Measurements from ENCODE around the gene CCNI.
A peak's percentile ranks its signal among the peaks of the same experiment; 100 is the strongest.

CCNI gene

GRCh38 chr4:77117721-77118120 is 41.9 kb upstream of the CCNI start:
- no peak overlapping the region for H3K4me3 ChIP-seq (ENCODE audit: low read depth, low read length)
- DNase-seq (ENCODE audit: low read depth) = no peak
- TF ChIP-seq CTCF (conservative IDR thresholded peaks at IDR 0.05; ENCODE audit: low read depth, low read length) = no peak

GRCh38 chr4:77113069-77113468 is 37.3 kb upstream of the CCNI start:
- H3K4me3 ChIP-seq (ENCODE audit: low read depth, low read length) = no peak overlapping the region
- TF ChIP-seq CTCF (conservative IDR thresholded peaks at IDR 0.05; ENCODE audit: low read depth, low read length) = no peak
- no peak for DNase-seq (ENCODE audit: low read depth)

- H3K4me3 ChIP-seq (ENCODE audit: low read depth, low read length) = no peak overlapping the region
- TF ChIP-seq CTCF (conservative IDR thresholded peaks at IDR 0.05; ENCODE audit: low read depth, low read length) = no peak
- DNase-seq (ENCODE audit: low read depth) = no peak
These were observed 34.9 kb upstream of the CCNI start for GRCh38 chr4:77110730-77111129.

GRCh38 chr4:77104791-77105540 is 29.2 kb upstream of the CCNI start:
- H3K4me3 ChIP-seq (ENCODE audit: low read depth, low read length) = no peak overlapping the region
- no peak for TF ChIP-seq CTCF (conservative IDR thresholded peaks at IDR 0.05; ENCODE audit: low read depth, low read length)
- peak; percentile 79 for DNase-seq (ENCODE audit: low read depth)

GRCh38 chr4:77104388-77104787 is 28.6 kb upstream of the CCNI start:
- TF ChIP-seq CTCF (conservative IDR thresholded peaks at IDR 0.05; ENCODE audit: low read depth, low read length) = no peak
- no peak overlapping the region for H3K4me3 ChIP-seq (ENCODE audit: low read depth, low read length)
- DNase-seq (ENCODE audit: low read depth) = no peak

GRCh38 chr4:77100234-77100633 is 24.4 kb upstream of the CCNI start:
- no peak overlapping the region for H3K4me3 ChIP-seq (ENCODE audit: low read depth, low read length)
- DNase-seq (ENCODE audit: low read depth) = peak; percentile 21
- no peak for TF ChIP-seq CTCF (conservative IDR thresholded peaks at IDR 0.05; ENCODE audit: low read depth, low read length)

GRCh38 chr4:77097611-77098010 is 21.8 kb upstream of the CCNI start:
- no peak overlapping the region for H3K4me3 ChIP-seq (ENCODE audit: low read depth, low read length)
- no peak for DNase-seq (ENCODE audit: low read depth)
- no peak for TF ChIP-seq CTCF (conservative IDR thresholded peaks at IDR 0.05; ENCODE audit: low read depth, low read length)

All from choroid plexus epithelial cell (primary cell).